SK-N-SH (cell line): Measurements from ENCODE around the gene WIPF2. TPM values are rescaled to one million over a fixed set of nuclear protein-coding genes. Genes with fewer than 3 reads are reported as not detected.

Experiments used
- CTCF ChIA-PET: fragments of 300-600, 350-600 bp; formaldehyde crosslinking; extraction: SDS; loops from one replicate; lab custom pipeline; 2021; lab: Yijun Ruan, JAX
- POLR2A ChIA-PET: fragments of 350-600 bp; sonication (Branson Sonifier 250); formaldehyde crosslinking; extraction: SDS; loops from one replicate; lab custom pipeline; 2020; ENCODE audit warnings: antibody characterized with exemption, inconsistent platforms; lab: Yijun Ruan, JAX
- DNase-seq: peaks from one replicate; pipeline ENCODE4 v3.0.0; 2012
- H2AFZ ChIP-seq: fragments of 200-600 bp; sonication (generic); 2 replicates; pipeline ENCODE4 v1.8.1; 2016; ENCODE audit warnings: antibody characterized with exemption, mild to moderate bottlenecking, low read depth
- H3F3A ChIP-seq: fragments of 200-600 bp; sonication (generic); replicated peaks from 2 replicates; pipeline ENCODE3; 2016; ENCODE audit warnings: antibody characterized with exemption, mild to moderate bottlenecking; ENCODE audit not compliant: insufficient read depth
- H3K27ac ChIP-seq, 2 experiments: fragments of 200-500 bp in 1 of 2; fragments of 200-600 bp in 1 of 2; sonication (Bioruptor generic) in 1 of 2; sonication (generic), shearing (Covaris generic) in 1 of 2; 2 replicates each; pipeline versions ENCODE4 v1.5.1 to v1.6.1; 2014 to 2016; ENCODE audit warnings: low read depth in 2 of 2, inconsistent platforms in 1 of 2, low read length in 1 of 2, mild to moderate bottlenecking in 1 of 2, mixed read lengths in 1 of 2
- H3K27me3 ChIP-seq: fragments of 200-600 bp; sonication (generic), shearing (Covaris generic); 2 replicates; pipeline ENCODE4 v1.6.1; 2016; ENCODE audit warnings: mixed run types; ENCODE audit not compliant: insufficient read depth
- H3K36me3 ChIP-seq, 2 experiments: fragments of 200-500 bp in 1 of 2; fragments of 200-600 bp in 1 of 2; sonication (Bioruptor generic) in 1 of 2; sonication (generic) in 1 of 2; replicated peaks in 1 of 2; 2 replicates each; pipeline versions ENCODE3 to v1.5.1; 2014 to 2016; ENCODE audit warnings: low read length in 1 of 2, mild to moderate bottlenecking in 1 of 2; ENCODE audit not compliant: insufficient read depth in 2 of 2, control insufficient read depth in 1 of 2
- H3K4me1 ChIP-seq, 2 experiments: fragments of 200-500 bp in 1 of 2; fragments of 200-600 bp in 1 of 2; sonication (Bioruptor generic) in 1 of 2; sonication (generic), shearing (Covaris generic) in 1 of 2; 2 replicates each; pipeline versions ENCODE4 v1.5.1 to v1.6.1; 2014 to 2016; ENCODE audit warnings: low read depth in 1 of 2, low read length in 1 of 2, mixed run types in 1 of 2; ENCODE audit not compliant: insufficient read depth in 2 of 2, control insufficient read depth in 1 of 2
- H3K4me2 ChIP-seq: fragments of 200-600 bp; sonication (generic), shearing (Covaris generic); 2 replicates; pipeline ENCODE4 v1.6.1; 2017; ENCODE audit warnings: mixed run types
- H3K4me3 ChIP-seq, 2 experiments: fragments of 200-500 bp in 1 of 2; fragments of 200-600 bp in 1 of 2; sonication (Bioruptor generic) in 1 of 2; sonication (generic), shearing (Covaris generic) in 1 of 2; 2 replicates each; pipeline versions ENCODE4 v1.5.1 to v1.8.1; 2014 to 2016; ENCODE audit warnings: low read depth in 2 of 2, inconsistent platforms in 1 of 2, low read length in 1 of 2, mild to moderate bottlenecking in 1 of 2, mixed read lengths in 1 of 2, moderate library complexity in 1 of 2
- H3K79me2 ChIP-seq: fragments of 200-600 bp; sonication (generic); 2 replicates; pipeline ENCODE4 v1.8.1; 2017; ENCODE audit warnings: mild to moderate bottlenecking; ENCODE audit not compliant: insufficient read depth
- H3K9ac ChIP-seq: fragments of 200-600 bp; sonication (generic); 2 replicates; pipeline ENCODE4 v1.6.1; 2017; ENCODE audit warnings: mixed run types
- H3K9me2 ChIP-seq: fragments of 200-600 bp; sonication (generic); 2 replicates; pipeline ENCODE4 v1.6.1; 2017; ENCODE audit warnings: mixed run types
- H3K9me3 ChIP-seq: fragments of 200-600 bp; sonication (generic); 2 replicates; pipeline ENCODE4 v1.6.1; 2017; ENCODE audit warnings: mixed run types, mild to moderate bottlenecking, moderate library complexity
- H4K20me1 ChIP-seq: fragments of 200-600 bp; sonication (generic); 2 replicates; pipeline ENCODE4 v1.6.1; 2017; ENCODE audit warnings: mild to moderate bottlenecking, mixed run types; ENCODE audit not compliant: insufficient read depth
- CHD2 ChIP-seq: fragments of 150-350 bp; IDR thresholded peaks from 2 replicates; pipeline ENCODE4 v1.6.1; 2018; ENCODE audit warnings: low read length; ENCODE audit not compliant: partially characterized antibody
- EP300 ChIP-seq, 2 experiments: IDR thresholded peaks; 2 replicates each; pipeline versions ENCODE4 v1.4.0 to v1.6.1; 2012; ENCODE audit warnings: borderline replicate concordance in 1 of 2, low read depth in 1 of 2, low read length in 1 of 2
- EZH2phosphoT487 ChIP-seq: fragments of 200-600 bp; sonication (generic); IDR thresholded peaks from 2 replicates; pipeline ENCODE4 v1.6.1; 2017; ENCODE audit warnings: low read depth, mixed run types, mild to moderate bottlenecking, antibody characterized with exemption, moderate library complexity, borderline replicate concordance
- FOSL2 ChIP-seq: IDR thresholded peaks from 2 replicates; pipeline ENCODE4 v1.4.0; 2012; ENCODE audit warnings: low read depth, mild to moderate bottlenecking, moderate library complexity, borderline replicate concordance
- FOXM1 ChIP-seq: IDR thresholded peaks from 2 replicates; pipeline ENCODE4 v1.4.0; 2012; ENCODE audit warnings: low read depth, mild to moderate bottlenecking
- GABPA ChIP-seq: IDR thresholded peaks from 2 replicates; pipeline ENCODE4 v1.4.0; 2012; ENCODE audit warnings: low read depth, mild to moderate bottlenecking
- MEF2A ChIP-seq: IDR thresholded peaks from 2 replicates; pipeline ENCODE4 v1.4.0; 2012; ENCODE audit warnings: low read depth, borderline replicate concordance
- NFIC ChIP-seq: IDR thresholded peaks from 2 replicates; pipeline ENCODE4 v1.4.0; 2012; ENCODE audit warnings: borderline replicate concordance
- RAD21 ChIP-seq: IDR thresholded peaks from 2 replicates; pipeline ENCODE4 v1.6.1; 2012; ENCODE audit warnings: mild to moderate bottlenecking, low read length
- TAF1 ChIP-seq: IDR thresholded peaks from 2 replicates; pipeline ENCODE4 v1.6.1; 2012; ENCODE audit warnings: low read depth, mild to moderate bottlenecking, low read length, moderate library complexity, borderline replicate concordance
- TEAD4 ChIP-seq: IDR thresholded peaks from 2 replicates; pipeline ENCODE4 v1.4.0; 2012; ENCODE audit warnings: mild to moderate bottlenecking, borderline replicate concordance; ENCODE audit not compliant: insufficient read depth
- YY1 ChIP-seq: IDR thresholded peaks from 2 replicates; pipeline ENCODE4 v1.4.0; 2012; ENCODE audit warnings: low read depth, mild to moderate bottlenecking
- WGBS: methylation state at CpG from one replicate; pipeline ENCODE4 v1.1.6; 2017; ENCODE audit warnings: low lambda C conversion rate; 5-methylcytosine and 5-hydroxymethylcytosine counted together
- polyA plus RNA-seq, 3 experiments: library from polyadenylated mRNA; depleted of rRNA; stranded (reverse); fragments of >200 nt; gene quantifications; 2 replicates each; pipeline ENCODE4 v1.2.3, GENCODE V29; 2012
- TF ChIP-seq, protein P1 (sequence below): IDR thresholded peaks from 2 replicates; pipeline ENCODE4 v1.6.1; 2012; ENCODE audit warnings: mild to moderate bottlenecking, low read depth, low read length, moderate library complexity
- TF ChIP-seq, protein P2 (sequence below): fragments of 200-600 bp; sonication (generic); IDR thresholded peaks from 2 replicates; pipeline ENCODE4 v1.6.1; 2017; ENCODE audit warnings: antibody characterized with exemption, mild to moderate bottlenecking, moderate library complexity
- TF ChIP-seq, protein P3 (sequence below): fragments of 150-350 bp; IDR thresholded peaks from 2 replicates; pipeline ENCODE4 v1.6.1; 2016; ENCODE audit warnings: mild to moderate bottlenecking, low read depth, low read length

WIPF2 gene
- polyA plus RNA-seq, 1 of the 3 experiments (the other 2 are of a cell fraction), result 6.8 TPM

DNA sequence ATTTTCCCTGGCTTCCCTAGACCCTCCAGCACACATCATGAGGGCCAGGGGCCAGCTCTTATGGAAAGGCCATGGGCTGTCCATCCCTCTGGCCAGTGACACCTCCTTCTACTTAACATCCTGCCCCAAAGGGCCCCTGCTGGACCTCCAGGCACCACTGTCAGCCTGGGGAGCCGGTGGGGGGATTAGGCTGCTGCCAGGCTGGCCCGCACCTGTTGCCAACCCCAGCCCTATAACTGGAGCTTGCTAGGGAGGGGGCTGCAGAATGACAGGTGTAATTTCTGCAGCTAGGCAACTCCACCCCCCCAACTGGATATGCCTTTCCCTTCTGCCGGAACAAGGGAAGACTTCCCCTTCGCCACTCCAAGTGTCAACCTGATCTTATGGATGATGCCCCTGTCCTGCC lies 102.4 kb downstream of the WIPF2 start:
- CTCF ChIA-PET, result interaction anchor here (1.0 to 57.6 kb wide), 3 partner anchors 16 to 154 kb away, joined by 4 to 1706 read pairs (median 1706); partner anchors contain the start of genes CDC6, GJD3 and RARA
- peaks cover 52% of the 10 kb centered on the region for H4K20me1 ChIP-seq
- POLR2A ChIA-PET, result interaction anchor here (1.0 to 1.3 kb wide), 3 partner anchors 9 to 10 kb away, joined by 3 to 5 read pairs (median 4); no protein-coding TSS in a partner anchor

DNA sequence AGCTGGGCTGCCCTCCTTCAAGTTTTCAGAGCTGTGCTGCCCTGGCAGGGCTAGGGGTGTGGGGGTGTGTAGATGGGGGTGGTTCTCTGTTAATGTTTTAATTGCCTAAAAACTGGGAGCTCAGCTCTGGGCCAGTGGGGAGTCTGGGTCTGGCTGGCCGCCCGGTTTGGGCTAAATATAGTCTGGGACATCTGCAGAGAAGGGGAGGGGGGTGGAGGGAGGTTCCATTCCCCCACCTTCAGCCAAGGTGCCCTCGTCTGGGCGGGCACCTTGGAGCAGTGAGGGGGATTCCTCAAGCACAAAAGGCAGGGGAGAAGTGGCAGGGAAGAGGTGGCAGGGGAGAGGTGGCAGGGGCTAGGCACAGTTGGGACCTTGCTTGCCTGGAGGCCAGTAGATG lies 102.9 kb downstream of the WIPF2 start:
- WGBS, result 36% methylated on average over 4 of the region's 4 CpGs
- no peak for DNase-seq
- H3K9me3 ChIP-seq, result no peaks in the 10 kb centered on the region
- TF ChIP-seq GABPA (no peak), NFIC (peak; percentile 23; the same call in 1 of the 2 replicates), EZH2phosphoT487 (no peak), EP300 (IDR thresholded peaks at IDR 0.05; ENCODE audit: borderline replicate concordance in 1 of 2, low read depth in 1 of 2, low read length in 1 of 2) (no peak), YY1 (no peak), FOXM1 (no peak), RAD21 (no peak), TAF1 (no peak), CHD2 (no peak), FOSL2 (no peak), MEF2A (peak; percentile 41; the same call in 1 of the 2 replicates)
- TF ChIP-seq, protein P1, sequence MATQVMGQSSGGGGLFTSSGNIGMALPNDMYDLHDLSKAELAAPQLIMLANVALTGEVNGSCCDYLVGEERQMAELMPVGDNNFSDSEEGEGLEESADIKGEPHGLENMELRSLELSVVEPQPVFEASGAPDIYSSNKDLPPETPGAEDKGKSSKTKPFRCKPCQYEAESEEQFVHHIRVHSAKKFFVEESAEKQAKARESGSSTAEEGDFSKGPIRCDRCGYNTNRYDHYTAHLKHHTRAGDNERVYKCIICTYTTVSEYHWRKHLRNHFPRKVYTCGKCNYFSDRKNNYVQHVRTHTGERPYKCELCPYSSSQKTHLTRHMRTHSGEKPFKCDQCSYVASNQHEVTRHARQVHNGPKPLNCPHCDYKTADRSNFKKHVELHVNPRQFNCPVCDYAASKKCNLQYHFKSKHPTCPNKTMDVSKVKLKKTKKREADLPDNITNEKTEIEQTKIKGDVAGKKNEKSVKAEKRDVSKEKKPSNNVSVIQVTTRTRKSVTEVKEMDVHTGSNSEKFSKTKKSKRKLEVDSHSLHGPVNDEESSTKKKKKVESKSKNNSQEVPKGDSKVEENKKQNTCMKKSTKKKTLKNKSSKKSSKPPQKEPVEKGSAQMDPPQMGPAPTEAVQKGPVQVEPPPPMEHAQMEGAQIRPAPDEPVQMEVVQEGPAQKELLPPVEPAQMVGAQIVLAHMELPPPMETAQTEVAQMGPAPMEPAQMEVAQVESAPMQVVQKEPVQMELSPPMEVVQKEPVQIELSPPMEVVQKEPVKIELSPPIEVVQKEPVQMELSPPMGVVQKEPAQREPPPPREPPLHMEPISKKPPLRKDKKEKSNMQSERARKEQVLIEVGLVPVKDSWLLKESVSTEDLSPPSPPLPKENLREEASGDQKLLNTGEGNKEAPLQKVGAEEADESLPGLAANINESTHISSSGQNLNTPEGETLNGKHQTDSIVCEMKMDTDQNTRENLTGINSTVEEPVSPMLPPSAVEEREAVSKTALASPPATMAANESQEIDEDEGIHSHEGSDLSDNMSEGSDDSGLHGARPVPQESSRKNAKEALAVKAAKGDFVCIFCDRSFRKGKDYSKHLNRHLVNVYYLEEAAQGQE, result no peak
- TF ChIP-seq, protein P2, sequence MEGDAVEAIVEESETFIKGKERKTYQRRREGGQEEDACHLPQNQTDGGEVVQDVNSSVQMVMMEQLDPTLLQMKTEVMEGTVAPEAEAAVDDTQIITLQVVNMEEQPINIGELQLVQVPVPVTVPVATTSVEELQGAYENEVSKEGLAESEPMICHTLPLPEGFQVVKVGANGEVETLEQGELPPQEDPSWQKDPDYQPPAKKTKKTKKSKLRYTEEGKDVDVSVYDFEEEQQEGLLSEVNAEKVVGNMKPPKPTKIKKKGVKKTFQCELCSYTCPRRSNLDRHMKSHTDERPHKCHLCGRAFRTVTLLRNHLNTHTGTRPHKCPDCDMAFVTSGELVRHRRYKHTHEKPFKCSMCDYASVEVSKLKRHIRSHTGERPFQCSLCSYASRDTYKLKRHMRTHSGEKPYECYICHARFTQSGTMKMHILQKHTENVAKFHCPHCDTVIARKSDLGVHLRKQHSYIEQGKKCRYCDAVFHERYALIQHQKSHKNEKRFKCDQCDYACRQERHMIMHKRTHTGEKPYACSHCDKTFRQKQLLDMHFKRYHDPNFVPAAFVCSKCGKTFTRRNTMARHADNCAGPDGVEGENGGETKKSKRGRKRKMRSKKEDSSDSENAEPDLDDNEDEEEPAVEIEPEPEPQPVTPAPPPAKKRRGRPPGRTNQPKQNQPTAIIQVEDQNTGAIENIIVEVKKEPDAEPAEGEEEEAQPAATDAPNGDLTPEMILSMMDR, result no peak
- TF ChIP-seq, protein P3, sequence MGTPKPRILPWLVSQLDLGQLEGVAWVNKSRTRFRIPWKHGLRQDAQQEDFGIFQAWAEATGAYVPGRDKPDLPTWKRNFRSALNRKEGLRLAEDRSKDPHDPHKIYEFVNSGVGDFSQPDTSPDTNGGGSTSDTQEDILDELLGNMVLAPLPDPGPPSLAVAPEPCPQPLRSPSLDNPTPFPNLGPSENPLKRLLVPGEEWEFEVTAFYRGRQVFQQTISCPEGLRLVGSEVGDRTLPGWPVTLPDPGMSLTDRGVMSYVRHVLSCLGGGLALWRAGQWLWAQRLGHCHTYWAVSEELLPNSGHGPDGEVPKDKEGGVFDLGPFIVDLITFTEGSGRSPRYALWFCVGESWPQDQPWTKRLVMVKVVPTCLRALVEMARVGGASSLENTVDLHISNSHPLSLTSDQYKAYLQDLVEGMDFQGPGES, result no peak

More for the DNA sequence above, 102.4 kb downstream of the WIPF2 start:
- WGBS, result 63% methylated on average over 2 of the region's 4 CpGs
- Histone ChIP-seq H3K27me3 (no peaks in the 10 kb centered on the region), H3K36me3 (no peaks in the 10 kb centered on the region), H3K27ac (peak overlapping the region; percentile 91 to 96), H3K9me3 (no peaks in the 10 kb centered on the region), H3K4me1 (peaks cover 68 to 91% of the 10 kb centered on the region in 2 experiments), H2AFZ (no peak overlapping the region), H3K4me3 (peak overlapping the region; percentile 29 to 54), H3K9me2 (no peaks in the 10 kb centered on the region), H3K9ac (peak overlapping the region; percentile 97; the same call in 1 of the 2 replicates)
- TF ChIP-seq TEAD4 (no peak), TAF1 (no peak), FOSL2 (no peak)
- TF ChIP-seq, protein P2, result no peak
- TF ChIP-seq, all 33 proteins: peak for 0
- Histone ChIP-seq H3K79me2 (peaks cover 90% of the 10 kb centered on the region), H3K4me2 (peak overlapping the region; percentile 95), H3F3A (peaks cover 28% of the 10 kb centered on the region)
- DNase-seq, result no peak

More for the DNA sequence above, 102.9 kb downstream of the WIPF2 start:
- Histone ChIP-seq H3K79me2 (peaks cover 92% of the 10 kb centered on the region), H4K20me1 (peaks cover 57% of the 10 kb centered on the region), H3K27ac (peak overlapping the region; percentile 91 to 96), H3K4me2 (peak overlapping the region; percentile 95), H3K9me2 (no peaks in the 10 kb centered on the region), H3K4me3 (peak overlapping the region; percentile 29 to 54), H3K4me1 (peaks cover 70 to 91% of the 10 kb centered on the region in 2 experiments), H3F3A (peaks cover 26% of the 10 kb centered on the region), H2AFZ (no peak overlapping the region), H3K27me3 (no peaks in the 10 kb centered on the region), H3K9ac (peak overlapping the region; percentile 97), H3K36me3 (no peaks in the 10 kb centered on the region)
- ChIA-PET CTCF (interaction anchor here (1.0 to 57.6 kb wide), 3 partner anchors 16 to 154 kb away, joined by 4 to 1706 read pairs (median 1706); partner anchors contain the start of genes CDC6, GJD3 and RARA), POLR2A (interaction anchor here (1.1 to 1.3 kb wide), 2 partner anchors 10 to 11 kb away, joined by 3 to 5 read pairs; no protein-coding TSS in a partner anchor)
